Measurements from ENCODE around the gene GALNT12. TPM values are rescaled to one million over a fixed set of nuclear protein-coding genes. Genes with fewer than 3 reads are reported as not detected.

Gene GALNT12
- total RNA-seq, 1 donor from 2014 or later, result 46.5 TPM

- TF ChIP-seq EZH2phosphoT487 (IDR thresholded peaks at IDR 0.05), result no peak
- no peak for TF ChIP-seq CTCF (IDR thresholded peaks at IDR 0.05)
- TF ChIP-seq EZH2 (IDR thresholded peaks at IDR 0.05), result no peak
- Histone ChIP-seq H3K4me3 (no peak overlapping the region), H3K9ac (no peak overlapping the region), H2AFZ (replicated peaks) (no peak overlapping the region), H3K79me2 (ENCODE audit: low read depth) (no peaks in the 10 kb centered on the region), H3K36me3 (no peaks in the 10 kb centered on the region), H3K27me3 (no peaks in the 10 kb centered on the region), H3K9me3 (ENCODE audit: low read depth) (no peaks in the 10 kb centered on the region), H4K20me1 (ENCODE audit: low read depth) (no peaks in the 10 kb centered on the region), H3K27ac (no peak overlapping the region), H3F3A (ENCODE audit: low read depth) (no peaks in the 10 kb centered on the region), H3K4me1 (no peaks in the 10 kb centered on the region), H3K4me2 (no peak overlapping the region)
- Mint-ChIP-seq H3K27ac (peak overlapping the region; percentile 8), H3K4me3 (no peak overlapping the region), H3K36me3 (no peaks in the 10 kb centered on the region), H3K27me3 (ENCODE audit: insufficient read depth, low read depth) (peaks cover 9% of the 10 kb centered on the region), H3K9me3 (peaks cover 3% of the 10 kb centered on the region), H3K4me1 (no peaks in the 10 kb centered on the region)
- DNase-seq (ENCODE audit: low spot score), result no peak
These were observed 54.5 kb downstream of the GALNT12 start for GRCh38 chr9:98861781-98862504.

GRCh38 chr9:98862936-98863335 is 55.5 kb downstream of the GALNT12 start:
- H3K4me1 Mint-ChIP-seq, result no peaks in the 10 kb centered on the region
- Histone ChIP-seq H3K27ac (no peak overlapping the region), H3K36me3 (no peaks in the 10 kb centered on the region), H4K20me1 (ENCODE audit: low read depth) (no peaks in the 10 kb centered on the region), H2AFZ (replicated peaks) (no peak overlapping the region), H3K4me1 (no peaks in the 10 kb centered on the region), H3K9me3 (ENCODE audit: low read depth) (no peaks in the 10 kb centered on the region), H3K4me3 (no peak overlapping the region), H3K4me2 (no peak overlapping the region), H3K79me2 (ENCODE audit: low read depth) (no peaks in the 10 kb centered on the region), H3K27me3 (no peaks in the 10 kb centered on the region), H3K9ac (no peak overlapping the region), H3F3A (ENCODE audit: low read depth) (no peaks in the 10 kb centered on the region)
- peaks cover 3% of the 10 kb centered on the region for H3K9me3 Mint-ChIP-seq
- no peaks in the 10 kb centered on the region for H3K36me3 Mint-ChIP-seq
- peaks cover 7% of the 10 kb centered on the region for H3K27me3 Mint-ChIP-seq (ENCODE audit: insufficient read depth, low read depth)
- no peak for DNase-seq (ENCODE audit: low spot score)
- no peak overlapping the region for H3K27ac Mint-ChIP-seq
- TF ChIP-seq CTCF (IDR thresholded peaks at IDR 0.05) (no peak), EZH2phosphoT487 (IDR thresholded peaks at IDR 0.05) (no peak)
- H3K4me3 Mint-ChIP-seq, result no peak overlapping the region

- Histone ChIP-seq H3K27ac (no peak overlapping the region), H4K20me1 (ENCODE audit: low read depth) (no peaks in the 10 kb centered on the region), H3K4me1 (no peaks in the 10 kb centered on the region), H3K79me2 (ENCODE audit: low read depth) (no peaks in the 10 kb centered on the region), H3K9me3 (ENCODE audit: low read depth) (no peaks in the 10 kb centered on the region), H3K4me2 (no peak overlapping the region), H3K27me3 (no peaks in the 10 kb centered on the region), H2AFZ (replicated peaks) (no peak overlapping the region), H3K36me3 (no peaks in the 10 kb centered on the region), H3F3A (ENCODE audit: low read depth) (no peaks in the 10 kb centered on the region), H3K4me3 (no peak overlapping the region), H3K9ac (no peak overlapping the region)
- DNase-seq (ENCODE audit: low spot score), result no peak
- Mint-ChIP-seq H3K27ac (no peak overlapping the region), H3K4me1 (no peaks in the 10 kb centered on the region), H3K36me3 (no peaks in the 10 kb centered on the region), H3K4me3 (no peak overlapping the region), H3K9me3 (peaks cover 3% of the 10 kb centered on the region), H3K27me3 (ENCODE audit: insufficient read depth, low read depth) (peaks cover 5% of the 10 kb centered on the region)
- TF ChIP-seq CTCF (IDR thresholded peaks at IDR 0.05), result no peak
- TF ChIP-seq EZH2phosphoT487 (IDR thresholded peaks at IDR 0.05), result no peak
- no peak for TF ChIP-seq EZH2 (IDR thresholded peaks at IDR 0.05)
These were observed 57.1 kb downstream of the GALNT12 start for GRCh38 chr9:98864281-98865174.

All from neural progenitor cell (in vitro differentiated cells).